ENCODE data around the gene PRDM16. TPM values are rescaled to one million over a fixed set of nuclear protein-coding genes. Genes with fewer than 3 reads are reported as not detected.

PRDM16 gene
- total RNA-seq, 4 donors from 2014 or later, result 15.7 to 54.3 (median 27.6) TPM

GRCh38 chr1:3113741-3114056, 44.7 kb downstream of the PRDM16 start:
- DNase-seq, result peak; percentile 51
- Histone ChIP-seq H3K4me1 (peaks cover 15 to 25% of the 10 kb centered on the region in 2 donors), H3K4me3 (replicated peaks in 1 of 3) (peak overlapping the region in 1 of 3 donors; percentile 15), H3K36me3 (no peaks in the 10 kb centered on the region), H3K27me3 (no peaks in the 10 kb centered on the region), H3K9me3 (no peaks in the 10 kb centered on the region), H3K27ac (peak overlapping the region; percentile 76 to 88 (median 81))
- 13 to 16% methylated on average over 6 of the region's 6 CpGs for WGBS, 2 donors
- intact Hi-C loops (cut with DNase I), result no loop called here
- TF ChIP-seq POLR2A (IDR thresholded peaks at IDR 0.05), result no peak
- TF ChIP-seq, protein P1, sequence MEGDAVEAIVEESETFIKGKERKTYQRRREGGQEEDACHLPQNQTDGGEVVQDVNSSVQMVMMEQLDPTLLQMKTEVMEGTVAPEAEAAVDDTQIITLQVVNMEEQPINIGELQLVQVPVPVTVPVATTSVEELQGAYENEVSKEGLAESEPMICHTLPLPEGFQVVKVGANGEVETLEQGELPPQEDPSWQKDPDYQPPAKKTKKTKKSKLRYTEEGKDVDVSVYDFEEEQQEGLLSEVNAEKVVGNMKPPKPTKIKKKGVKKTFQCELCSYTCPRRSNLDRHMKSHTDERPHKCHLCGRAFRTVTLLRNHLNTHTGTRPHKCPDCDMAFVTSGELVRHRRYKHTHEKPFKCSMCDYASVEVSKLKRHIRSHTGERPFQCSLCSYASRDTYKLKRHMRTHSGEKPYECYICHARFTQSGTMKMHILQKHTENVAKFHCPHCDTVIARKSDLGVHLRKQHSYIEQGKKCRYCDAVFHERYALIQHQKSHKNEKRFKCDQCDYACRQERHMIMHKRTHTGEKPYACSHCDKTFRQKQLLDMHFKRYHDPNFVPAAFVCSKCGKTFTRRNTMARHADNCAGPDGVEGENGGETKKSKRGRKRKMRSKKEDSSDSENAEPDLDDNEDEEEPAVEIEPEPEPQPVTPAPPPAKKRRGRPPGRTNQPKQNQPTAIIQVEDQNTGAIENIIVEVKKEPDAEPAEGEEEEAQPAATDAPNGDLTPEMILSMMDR (IDR thresholded peaks at IDR 0.05), result no peak

- Histone ChIP-seq H3K9me3 (no peaks in the 10 kb centered on the region), H3K36me3 (no peaks in the 10 kb centered on the region), H3K27ac (no peak overlapping the region), H3K4me1 (peaks cover 15 to 25% of the 10 kb centered on the region in 2 donors), H3K4me3 (replicated peaks in 1 of 3) (no peak overlapping the region), H3K27me3 (no peaks in the 10 kb centered on the region)
- DNase-seq, result no peak
- WGBS, 2 donors, result 80 to 84% methylated on average over 46 to 49 of the region's 49 CpGs
- TF ChIP-seq, protein P1 (IDR thresholded peaks at IDR 0.05), result no peak
- no peak for TF ChIP-seq POLR2A (IDR thresholded peaks at IDR 0.05)
- intact Hi-C loops (cut with DNase I), result no loop called here
Observed at GRCh38 chr1:3114131-3114744, 45.2 kb downstream of the PRDM16 start.

DNA sequence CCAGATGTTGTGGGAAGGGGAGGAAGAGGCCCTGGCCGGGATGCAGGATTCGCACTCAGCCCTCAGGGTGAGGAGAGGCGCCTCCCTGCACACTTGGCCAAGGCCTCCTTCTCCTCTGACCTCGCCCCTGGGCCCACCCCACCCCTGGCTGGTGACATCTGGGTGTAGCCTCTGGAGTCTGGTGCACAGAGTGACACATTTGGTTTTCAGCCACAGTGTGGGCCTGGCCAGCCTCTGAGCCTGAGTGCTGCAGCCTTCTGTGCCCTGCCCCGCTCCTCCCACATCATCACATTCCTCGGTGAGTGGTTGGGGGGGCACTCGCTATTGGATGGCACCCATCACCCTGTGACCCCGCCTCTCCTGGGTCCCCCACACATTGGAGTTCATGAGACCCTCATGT, 45.8 kb downstream of the PRDM16 start:
- Histone ChIP-seq H3K27ac (no peak overlapping the region), H3K27me3 (no peaks in the 10 kb centered on the region)

GRCh38 chr1:3115275-3116149, 46.5 kb downstream of the PRDM16 start:
- TF ChIP-seq, protein P1 (IDR thresholded peaks at IDR 0.05), result no peak
- no peak for TF ChIP-seq POLR2A (IDR thresholded peaks at IDR 0.05)
- WGBS, 2 donors, result 91 to 92% methylated on average over 33 to 37 of the region's 38 CpGs
- Histone ChIP-seq H3K27ac (no peak overlapping the region), H3K36me3 (no peaks in the 10 kb centered on the region), H3K4me3 (replicated peaks in 1 of 3) (no peak overlapping the region), H3K4me1 (peaks cover 15 to 25% of the 10 kb centered on the region in 2 donors), H3K27me3 (no peaks in the 10 kb centered on the region), H3K9me3 (no peaks in the 10 kb centered on the region)
- intact Hi-C loops (cut with DNase I), result no loop called here
- DNase-seq, result no peak

More for the DNA sequence above, 45.8 kb downstream of the PRDM16 start:
- H3K36me3 ChIP-seq, result no peaks in the 10 kb centered on the region
- H3K4me3 ChIP-seq (replicated peaks in 1 of 3), result no peak overlapping the region
- TF ChIP-seq POLR2A (IDR thresholded peaks at IDR 0.05), result no peak
- TF ChIP-seq, protein P1 (IDR thresholded peaks at IDR 0.05), result no peak
- DNase-seq, result no peak
- intact Hi-C loops (cut with DNase I), result no loop called here
- WGBS, 2 donors, result 83 to 87% methylated on average over 5 to 8 of the region's 8 CpGs
- peaks cover 15 to 25% of the 10 kb centered on the region in 2 donors for H3K4me1 ChIP-seq
- H3K9me3 ChIP-seq, result no peaks in the 10 kb centered on the region

DNA sequence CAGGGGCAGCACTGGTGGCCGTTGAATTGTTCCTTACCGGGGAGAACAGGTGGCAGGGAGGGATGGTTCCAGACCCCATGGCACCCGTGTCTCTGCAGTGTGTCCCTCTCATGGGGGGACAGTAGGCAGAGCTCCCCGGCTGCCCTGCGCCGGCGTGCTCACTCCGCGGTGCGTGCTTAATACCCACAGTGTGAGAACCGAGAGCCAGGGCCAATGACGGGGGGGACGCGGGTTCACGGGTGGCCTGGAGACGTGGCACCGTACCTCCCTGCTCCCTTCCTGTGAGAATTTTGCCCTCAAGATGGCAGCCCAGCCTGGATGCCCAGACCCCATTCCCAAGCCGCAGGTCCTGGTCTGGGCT, 47.1 kb downstream of the PRDM16 start:
- WGBS, 2 donors, result 80 to 99% methylated on average over 2 to 11 of the region's 18 CpGs
- Histone ChIP-seq H3K4me1 (peaks cover 15 to 25% of the 10 kb centered on the region in 2 donors), H3K9me3 (no peaks in the 10 kb centered on the region), H3K27ac (no peak overlapping the region), H3K4me3 (replicated peaks in 1 of 3) (no peak overlapping the region), H3K27me3 (no peaks in the 10 kb centered on the region), H3K36me3 (no peaks in the 10 kb centered on the region)
- intact Hi-C loops (cut with DNase I), result no loop called here
- TF ChIP-seq, protein P1 (IDR thresholded peaks at IDR 0.05), result no peak
- TF ChIP-seq POLR2A (IDR thresholded peaks at IDR 0.05), result no peak
- no peak for DNase-seq

All from thyroid gland (tissue), 4 donors.